GM10266 (cell line): ENCODE data around the gene CAMTA1.

Experiments used
- DNase-seq: peaks from one replicate; pipeline ENCODE4 v3.0.0; 2012; ENCODE audit errors: extremely low spot score
- CTCF ChIP-seq: IDR thresholded peaks from 2 replicates; pipeline ENCODE4 v1.5.1; 2012; ENCODE audit warnings: mild to moderate bottlenecking, low read depth; ENCODE audit not compliant: control insufficient read depth, insufficient read depth; ENCODE audit errors: missing control alignments

Gene CAMTA1

GRCh38 chr1:7043719-7044535 lies 258.7 kb downstream of the CAMTA1 start:
- TF ChIP-seq CTCF, result no peak
- no peak for DNase-seq

- no peak for TF ChIP-seq CTCF
- no peak for DNase-seq
These were observed 260.6 kb downstream of the CAMTA1 start for GRCh38 chr1:7045897-7046296.

DNA sequence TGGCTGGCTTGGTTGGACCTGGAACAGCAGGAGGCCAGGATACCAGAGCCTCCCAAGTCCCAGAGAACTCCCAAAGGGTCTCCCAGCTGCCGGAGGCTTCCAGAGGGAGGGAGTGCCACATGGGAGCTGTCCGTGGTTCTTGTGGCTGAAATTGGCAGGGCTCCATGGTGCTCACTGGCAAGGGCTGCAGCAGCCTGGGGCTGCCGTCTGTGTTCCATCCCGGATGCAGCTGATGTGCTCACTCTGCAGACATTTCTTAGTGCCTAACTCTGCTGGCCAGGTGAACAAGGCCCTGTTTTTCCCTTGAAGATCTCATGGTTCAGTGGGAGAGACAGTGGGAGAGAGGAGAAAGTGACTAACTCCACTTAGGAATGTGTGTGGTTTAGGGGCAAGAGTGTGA lies 261.1 kb downstream of the CAMTA1 start:
- DNase-seq, result no peak
- TF ChIP-seq CTCF, result no peak

DNA sequence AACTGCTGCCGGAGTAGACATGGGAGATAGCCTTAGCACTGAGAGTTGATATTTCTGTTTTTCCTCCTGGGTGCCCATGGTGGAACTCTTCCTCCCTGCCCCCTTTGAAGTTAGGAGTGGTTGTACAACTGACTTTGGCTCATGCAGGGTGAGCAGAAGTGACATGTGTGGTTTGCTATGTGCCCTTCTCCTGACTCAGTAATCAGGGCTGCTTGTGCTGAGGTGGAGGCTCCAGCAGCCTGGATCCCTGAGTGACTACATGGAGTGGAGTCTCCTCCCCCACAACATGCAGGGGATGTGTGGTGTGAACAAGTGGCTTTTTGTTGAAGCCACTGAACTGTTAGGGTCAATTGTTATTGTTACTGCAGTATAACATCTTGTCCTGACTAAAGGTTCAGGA lies 261.6 kb downstream of the CAMTA1 start:
- DNase-seq, result no peak
- TF ChIP-seq CTCF, result no peak

- DNase-seq, result no peak
- no peak for TF ChIP-seq CTCF
These were observed 262.6 kb downstream of the CAMTA1 start for GRCh38 chr1:7047866-7048265.

DNA sequence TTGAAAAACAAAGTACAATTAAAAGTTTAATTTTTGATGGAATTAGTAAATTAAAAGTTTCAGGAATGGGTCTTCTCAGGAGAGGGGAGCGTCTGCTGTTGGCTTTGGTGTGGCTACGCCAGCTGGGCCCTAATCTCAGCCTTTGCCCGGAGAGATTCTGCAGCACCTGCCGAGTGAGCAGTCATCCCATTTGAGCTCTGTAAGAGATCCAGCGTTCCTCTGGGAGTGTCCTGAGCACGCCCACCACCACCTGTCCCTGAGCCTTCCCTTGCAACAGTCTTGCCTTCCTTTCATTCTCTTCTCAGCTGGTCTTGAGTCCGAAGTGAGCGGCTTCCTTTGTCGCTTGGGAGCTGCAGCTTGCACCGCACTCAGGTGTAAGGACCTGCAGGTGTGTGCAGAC lies 263.1 kb downstream of the CAMTA1 start:
- no peak for TF ChIP-seq CTCF
- no peak for DNase-seq

DNA sequence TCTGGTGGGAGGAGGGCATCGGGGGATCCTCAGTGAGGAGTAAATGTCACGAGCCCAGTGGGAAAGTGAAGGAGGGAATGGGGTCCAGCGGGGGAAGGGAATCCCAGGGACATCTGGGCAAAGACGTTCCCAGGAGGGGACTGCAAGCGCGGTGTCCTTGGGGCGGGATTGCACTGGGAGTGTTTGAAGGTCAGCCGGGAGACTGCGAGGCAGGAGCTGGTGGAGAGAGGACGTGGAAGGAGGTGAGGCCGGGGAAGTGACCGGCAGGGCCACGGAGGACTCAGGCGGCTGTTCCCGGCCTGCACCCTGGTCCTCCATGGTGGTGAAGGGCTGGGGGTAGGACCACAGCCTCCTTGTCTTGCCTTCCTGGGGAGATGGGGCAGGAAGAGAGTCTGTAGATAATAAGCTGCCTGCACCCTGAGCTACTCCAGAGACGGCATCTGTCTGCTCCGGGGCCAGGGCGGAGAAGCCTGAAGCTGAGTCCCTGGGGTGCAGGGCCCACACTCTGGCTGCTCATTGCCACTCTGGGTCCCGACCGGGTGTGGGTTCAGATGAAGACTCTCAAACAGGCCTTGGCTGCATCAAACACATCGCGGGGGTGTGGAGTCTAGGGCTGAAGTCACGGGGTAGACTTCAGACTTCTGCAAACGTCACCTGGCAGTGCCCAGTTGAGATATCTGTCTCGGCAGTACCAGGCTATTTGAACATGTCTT lies 264.8 kb downstream of the CAMTA1 start:
- TF ChIP-seq CTCF, result no peak
- no peak for DNase-seq
